ENCODE results near the gene GNB1. TPM values are rescaled to one million over a fixed set of nuclear protein-coding genes. Genes with fewer than 3 reads are reported as not detected.
"Not testable (repeated sequence)": the region's sequence is repeated elsewhere in the genome, so short reads cannot be mapped to it uniquely, and the experiment has no call there.

GNB1 gene
- polyA plus RNA-seq, 1 donor = 226 TPM

- not testable (repeated sequence) for DNase-seq; H3K36me3 ChIP-seq (ENCODE audit: control insufficient read depth, insufficient read depth, low read length); H3K9me3 ChIP-seq (ENCODE audit: control insufficient read depth, low read depth, low read length); H3K4me3 ChIP-seq (ENCODE audit: low read length); H3K27ac ChIP-seq (ENCODE audit: low read length); H3K27me3 ChIP-seq (ENCODE audit: control insufficient read depth, insufficient read depth, low read length)
- peaks cover 42% of the 10 kb centered on the region for H3K4me1 ChIP-seq (ENCODE audit: control insufficient read depth, insufficient read depth, low read length)
- no CpG with 5 or more reads among the region's 11 CpGs for WGBS (ENCODE audit: insufficient coverage, low lambda C conversion rate)
Observed at GRCh38 chr1:1883890-1884289, 7.0 kb downstream of the GNB1 start.

DNA sequence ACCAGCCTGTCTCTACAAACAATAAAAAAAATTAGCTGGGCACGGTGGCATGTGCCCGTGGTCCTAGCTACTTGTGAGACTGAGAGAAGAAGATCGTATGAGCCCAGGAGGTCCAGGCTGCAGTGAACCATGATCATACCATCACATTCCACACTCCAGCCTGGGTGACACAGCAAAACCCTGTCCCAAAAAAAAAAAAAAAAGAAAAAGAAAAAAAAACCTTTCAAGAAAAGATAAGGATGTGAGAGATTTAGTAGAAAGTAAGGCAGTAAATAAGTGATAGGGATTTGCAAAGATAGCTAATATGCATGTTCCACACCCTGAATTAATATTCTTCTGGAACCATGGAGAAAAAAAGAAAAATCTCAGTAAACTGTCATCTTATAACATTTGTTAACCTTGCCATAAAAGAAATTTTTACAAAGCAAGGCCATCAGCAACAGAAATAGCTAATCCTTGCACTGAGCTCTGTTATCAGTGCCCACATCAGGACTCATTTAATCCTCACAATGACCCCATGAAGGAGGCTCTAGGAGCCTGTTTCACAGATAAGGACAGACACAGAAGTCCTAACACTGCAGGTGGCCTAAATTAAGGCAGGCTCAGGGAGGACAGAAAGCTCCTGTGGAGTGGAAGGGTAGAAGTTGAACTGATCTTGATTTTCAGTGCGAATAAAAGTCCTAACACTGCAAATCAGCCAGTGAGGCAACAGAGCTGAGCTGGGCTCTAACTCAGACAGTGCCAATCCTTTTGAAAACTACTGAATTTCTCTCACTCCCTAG is 7.6 kb downstream of the GNB1 start:
- no peak for DNase-seq
- no peaks in the 10 kb centered on the region for H3K27me3 ChIP-seq (ENCODE audit: control insufficient read depth, insufficient read depth, low read length)
- no peak overlapping the region for H3K4me3 ChIP-seq (ENCODE audit: low read length)
- H3K4me1 ChIP-seq (ENCODE audit: control insufficient read depth, insufficient read depth, low read length) = peaks cover 36% of the 10 kb centered on the region
- peak overlapping the region; percentile 28 for H3K27ac ChIP-seq (ENCODE audit: low read length)
- WGBS (ENCODE audit: insufficient coverage, low lambda C conversion rate) = no CpG with 5 or more reads among the region's 4 CpGs
- peaks cover 10% of the 10 kb centered on the region for H3K36me3 ChIP-seq (ENCODE audit: control insufficient read depth, insufficient read depth, low read length)
- H3K9me3 ChIP-seq (ENCODE audit: control insufficient read depth, low read depth, low read length) = no peaks in the 10 kb centered on the region

- DNase-seq = peak; percentile 69 to 86
- H3K27ac ChIP-seq (ENCODE audit: low read length) = peak overlapping the region; percentile 69
Observed at GRCh38 chr1:1881727-1882126, 9.2 kb downstream of the GNB1 start.

GRCh38 chr1:1880617-1881312 is 10.1 kb downstream of the GNB1 start:
- H3K9me3 ChIP-seq (ENCODE audit: control insufficient read depth, low read depth, low read length) = no peaks in the 10 kb centered on the region
- no peak overlapping the region for H3K4me3 ChIP-seq (ENCODE audit: low read length)
- peaks cover 33% of the 10 kb centered on the region for H3K4me1 ChIP-seq (ENCODE audit: control insufficient read depth, insufficient read depth, low read length)
- peak overlapping the region; percentile 69 for H3K27ac ChIP-seq (ENCODE audit: low read length)
- DNase-seq = no peak
- H3K36me3 ChIP-seq (ENCODE audit: control insufficient read depth, insufficient read depth, low read length) = peaks cover 19% of the 10 kb centered on the region
- WGBS (ENCODE audit: insufficient coverage, low lambda C conversion rate) = 17% methylated on average over 1 of the region's 13 CpGs
- H3K27me3 ChIP-seq (ENCODE audit: control insufficient read depth, insufficient read depth, low read length) = no peaks in the 10 kb centered on the region

More at GRCh38 chr1:1881727-1882126, 9.2 kb downstream of the GNB1 start:
- H3K4me1 ChIP-seq (ENCODE audit: control insufficient read depth, insufficient read depth, low read length) = peaks cover 33% of the 10 kb centered on the region
- WGBS (ENCODE audit: insufficient coverage, low lambda C conversion rate) = no CpG with 5 or more reads among the region's 6 CpGs
- no peak overlapping the region for H3K4me3 ChIP-seq (ENCODE audit: low read length)
- H3K27me3 ChIP-seq (ENCODE audit: control insufficient read depth, insufficient read depth, low read length) = no peaks in the 10 kb centered on the region
- no peaks in the 10 kb centered on the region for H3K9me3 ChIP-seq (ENCODE audit: control insufficient read depth, low read depth, low read length)
- H3K36me3 ChIP-seq (ENCODE audit: control insufficient read depth, insufficient read depth, low read length) = peaks cover 10% of the 10 kb centered on the region

DNA sequence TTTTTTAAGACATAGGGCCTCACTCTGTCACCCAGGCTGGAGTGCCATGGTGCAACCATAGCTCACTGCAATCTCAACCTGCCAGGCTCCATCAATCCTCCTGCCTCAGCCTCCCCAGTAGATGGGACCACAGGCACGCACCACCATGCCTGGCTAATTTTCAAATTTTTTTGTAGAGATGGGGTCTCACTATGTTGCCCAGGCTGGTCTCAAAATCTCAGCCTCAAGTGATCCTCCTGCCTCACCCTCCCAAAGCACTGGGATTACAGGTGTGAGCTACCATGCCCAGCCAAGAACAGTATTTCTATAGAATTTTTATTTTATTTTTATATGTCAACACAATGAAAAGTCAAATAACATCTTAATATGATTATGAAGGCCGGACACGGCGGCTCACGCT is 10.9 kb downstream of the GNB1 start:
- Histone ChIP-seq H3K27me3 (ENCODE audit: control insufficient read depth, insufficient read depth, low read length) (no peaks in the 10 kb centered on the region), H3K4me1 (ENCODE audit: control insufficient read depth, insufficient read depth, low read length) (peaks cover 33% of the 10 kb centered on the region), H3K9me3 (ENCODE audit: control insufficient read depth, low read depth, low read length) (no peaks in the 10 kb centered on the region), H3K4me3 (ENCODE audit: low read length) (no peak overlapping the region), H3K36me3 (ENCODE audit: control insufficient read depth, insufficient read depth, low read length) (peaks cover 26% of the 10 kb centered on the region), H3K27ac (ENCODE audit: low read length) (no peak overlapping the region)
- DNase-seq = no peak
- no CpG with 5 or more reads among the region's 5 CpGs for WGBS (ENCODE audit: insufficient coverage, low lambda C conversion rate)

DNA sequence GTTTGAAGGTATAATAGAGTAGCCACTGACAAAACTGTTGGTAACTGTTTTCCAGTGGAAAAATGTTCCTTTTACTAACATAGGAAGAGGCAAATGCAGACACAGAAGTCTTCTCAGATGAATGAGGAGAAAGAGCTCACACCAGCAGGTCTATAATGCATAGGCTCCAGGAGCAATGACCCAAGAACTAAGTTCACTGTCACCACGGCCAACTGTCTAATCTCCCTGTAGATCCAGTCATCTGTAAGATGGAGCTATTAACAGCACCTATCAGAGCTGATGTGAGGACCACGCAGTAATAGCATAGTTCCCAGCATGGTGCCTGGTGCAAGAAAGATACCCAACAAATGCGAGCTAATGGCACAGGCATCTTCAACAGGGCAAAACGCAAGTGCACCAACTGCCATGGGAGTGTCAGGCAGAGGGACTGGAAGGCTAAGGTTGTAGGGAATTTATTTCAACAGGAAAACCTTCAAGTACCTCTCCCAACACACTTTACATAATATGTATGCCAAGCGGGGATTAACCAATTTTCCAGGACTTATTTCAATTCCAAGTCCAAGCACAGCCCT is 12.9 kb downstream of the GNB1 start:
- DNase-seq = no peak
- no CpG with 5 or more reads among the region's 5 CpGs for WGBS (ENCODE audit: insufficient coverage, low lambda C conversion rate)
- no peaks in the 10 kb centered on the region for H3K27me3 ChIP-seq (ENCODE audit: control insufficient read depth, insufficient read depth, low read length)
- H3K4me3 ChIP-seq (ENCODE audit: low read length) = no peak overlapping the region
- peaks cover 33% of the 10 kb centered on the region for H3K36me3 ChIP-seq (ENCODE audit: control insufficient read depth, insufficient read depth, low read length)
- no peak overlapping the region for H3K27ac ChIP-seq (ENCODE audit: low read length)
- H3K9me3 ChIP-seq (ENCODE audit: control insufficient read depth, low read depth, low read length) = no peaks in the 10 kb centered on the region
- H3K4me1 ChIP-seq (ENCODE audit: control insufficient read depth, insufficient read depth, low read length) = peaks cover 27% of the 10 kb centered on the region

DNA sequence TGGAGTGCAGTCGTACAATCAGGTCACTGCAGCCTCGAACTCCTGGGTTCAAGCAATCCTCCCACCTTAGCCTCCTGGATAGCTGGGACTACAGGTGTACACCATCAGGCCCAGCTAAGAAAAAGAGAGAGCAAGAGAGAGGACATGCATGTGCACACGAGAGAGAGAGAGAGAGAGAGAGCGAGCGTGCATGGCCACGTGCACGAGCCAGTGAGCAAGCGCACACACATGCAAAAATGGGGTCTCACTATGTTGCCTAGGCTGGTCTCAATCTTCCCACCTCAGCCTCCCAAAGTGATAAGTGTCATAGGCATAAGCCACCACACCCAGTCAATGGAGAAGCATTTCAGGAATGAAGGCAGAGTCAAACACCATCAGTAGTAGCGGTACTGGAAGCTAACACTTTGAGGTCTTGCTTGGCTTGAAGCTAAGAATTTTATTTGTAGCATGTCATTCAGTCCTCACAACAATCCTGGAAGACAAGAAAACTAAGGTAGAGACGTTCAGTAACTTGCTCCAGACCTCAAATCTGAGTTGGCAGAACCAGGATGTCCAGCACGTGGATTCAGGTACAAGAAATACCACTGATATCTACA is 14.5 kb downstream of the GNB1 start:
- DNase-seq = no peak
- Histone ChIP-seq H3K36me3 (ENCODE audit: control insufficient read depth, insufficient read depth, low read length) (peaks cover 40% of the 10 kb centered on the region), H3K4me3 (ENCODE audit: low read length) (no peak overlapping the region), H3K27me3 (ENCODE audit: control insufficient read depth, insufficient read depth, low read length) (no peaks in the 10 kb centered on the region), H3K27ac (ENCODE audit: low read length) (no peak overlapping the region), H3K4me1 (ENCODE audit: control insufficient read depth, insufficient read depth, low read length) (peaks cover 13% of the 10 kb centered on the region), H3K9me3 (ENCODE audit: control insufficient read depth, low read depth, low read length) (no peaks in the 10 kb centered on the region)
- 100% methylated on average over 3 of the region's 11 CpGs for WGBS (ENCODE audit: insufficient coverage, low lambda C conversion rate)

GRCh38 chr1:1875932-1876331 is 15.0 kb downstream of the GNB1 start:
- peaks cover 9% of the 10 kb centered on the region for H3K4me1 ChIP-seq (ENCODE audit: control insufficient read depth, insufficient read depth, low read length)
- H3K27ac ChIP-seq (ENCODE audit: low read length) = no peak overlapping the region
- no CpG with 5 or more reads among the region's 1 CpG for WGBS (ENCODE audit: insufficient coverage, low lambda C conversion rate)

DNA sequence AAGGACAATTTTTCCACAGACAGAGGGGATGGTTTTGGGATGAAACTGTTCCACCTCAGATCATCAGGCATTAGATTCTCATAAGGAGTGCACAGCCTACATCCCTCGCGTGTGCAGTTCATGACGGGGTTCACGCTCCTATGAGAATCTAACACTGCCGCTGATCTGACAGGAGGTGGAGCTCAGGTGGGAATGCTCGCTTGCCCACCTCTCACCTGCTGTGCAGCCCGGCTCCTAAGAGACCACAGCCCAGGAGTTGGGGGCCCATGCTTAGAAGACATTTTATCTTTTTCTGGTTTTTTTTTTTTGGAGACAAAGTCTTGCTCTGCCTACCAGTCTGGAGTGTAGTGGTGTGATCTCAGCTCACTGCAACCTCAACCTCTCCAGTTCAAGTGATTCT is 16.0 kb downstream of the GNB1 start:
- Histone ChIP-seq H3K4me1 (ENCODE audit: control insufficient read depth, insufficient read depth, low read length) (peaks cover 2% of the 10 kb centered on the region), H3K27ac (ENCODE audit: low read length) (no peak overlapping the region), H3K36me3 (ENCODE audit: control insufficient read depth, insufficient read depth, low read length) (peaks cover 42% of the 10 kb centered on the region), H3K27me3 (ENCODE audit: control insufficient read depth, insufficient read depth, low read length) (no peaks in the 10 kb centered on the region), H3K4me3 (ENCODE audit: low read length) (no peak overlapping the region), H3K9me3 (ENCODE audit: control insufficient read depth, low read depth, low read length) (no peaks in the 10 kb centered on the region)
- WGBS (ENCODE audit: insufficient coverage, low lambda C conversion rate) = no CpG with 5 or more reads among the region's 7 CpGs
- no peak for DNase-seq

More at GRCh38 chr1:1875932-1876331, 15.0 kb downstream of the GNB1 start:
- Histone ChIP-seq H3K4me3 (ENCODE audit: low read length) (no peak overlapping the region), H3K36me3 (ENCODE audit: control insufficient read depth, insufficient read depth, low read length) (peaks cover 40% of the 10 kb centered on the region), H3K9me3 (ENCODE audit: control insufficient read depth, low read depth, low read length) (no peaks in the 10 kb centered on the region), H3K27me3 (ENCODE audit: control insufficient read depth, insufficient read depth, low read length) (no peaks in the 10 kb centered on the region)
- no peak for DNase-seq

DNA sequence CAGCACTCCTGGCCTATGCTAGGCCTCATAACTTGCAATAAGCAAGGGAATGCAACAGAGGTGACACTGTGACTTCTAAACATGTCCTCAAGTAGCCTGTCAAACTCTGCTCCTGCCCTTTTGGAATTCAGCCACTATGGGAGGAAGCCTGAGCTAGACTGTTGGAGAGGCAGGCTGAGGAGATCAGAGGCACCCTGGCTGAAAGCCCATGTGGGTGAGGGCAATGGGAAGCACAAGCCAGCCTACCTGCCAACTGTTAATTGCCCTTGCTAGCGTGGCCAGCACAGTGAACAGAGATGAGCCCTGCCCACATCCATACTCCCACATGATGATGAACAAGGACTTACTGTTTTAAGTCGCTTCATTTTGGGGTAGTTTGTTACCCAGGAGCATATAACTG is 17.7 kb downstream of the GNB1 start:
- no peak overlapping the region for H3K4me3 ChIP-seq (ENCODE audit: low read length)
- H3K27me3 ChIP-seq (ENCODE audit: control insufficient read depth, insufficient read depth, low read length) = no peaks in the 10 kb centered on the region
- H3K36me3 ChIP-seq (ENCODE audit: control insufficient read depth, insufficient read depth, low read length) = peaks cover 35% of the 10 kb centered on the region
- H3K27ac ChIP-seq (ENCODE audit: low read length) = no peak overlapping the region
- WGBS (ENCODE audit: insufficient coverage, low lambda C conversion rate) = no CpG with 5 or more reads among the region's 2 CpGs
- no peaks in the 10 kb centered on the region for H3K9me3 ChIP-seq (ENCODE audit: control insufficient read depth, low read depth, low read length)
- no peaks in the 10 kb centered on the region for H3K4me1 ChIP-seq (ENCODE audit: control insufficient read depth, insufficient read depth, low read length)
- DNase-seq = no peak
